ENCODE data around the gene CNGA1. TPM values are rescaled to one million over a fixed set of nuclear protein-coding genes. Genes with fewer than 3 reads are reported as not detected.

Gene CNGA1
- total and polyA plus RNA-seq, 2 donors (not counting 3 experiments of a cell fraction or from before 2014, with no cell fraction given): not detected

DNA sequence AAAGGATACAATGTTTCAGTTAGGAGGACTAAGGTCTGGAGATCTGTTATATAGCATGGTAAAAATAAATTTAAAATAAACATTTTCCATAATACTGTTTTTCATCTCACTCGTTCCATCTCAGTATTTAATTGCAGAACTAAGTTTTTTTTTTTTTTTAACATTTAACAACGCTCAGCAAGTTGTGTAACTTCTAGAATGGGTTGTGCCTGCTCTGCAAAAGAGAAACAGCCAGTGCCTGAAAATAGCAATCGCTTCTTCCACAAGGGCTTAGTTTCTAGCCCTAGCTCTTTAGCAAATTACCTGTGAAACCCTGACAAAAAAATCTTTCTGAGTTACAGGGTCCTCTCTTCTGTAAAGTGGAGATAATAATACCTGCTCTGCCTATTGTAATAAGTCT is 41.9 kb downstream of the CNGA1 start:
- H2AFZ ChIP-seq (ENCODE audit: low read depth, low read length): no peak overlapping the region
- no peaks in the 10 kb centered on the region for H3K79me2 ChIP-seq (ENCODE audit: control insufficient read depth, insufficient read depth, low read length)
- POLR2A ChIA-PET: no interaction called here
- TF ChIP-seq, protein P1, sequence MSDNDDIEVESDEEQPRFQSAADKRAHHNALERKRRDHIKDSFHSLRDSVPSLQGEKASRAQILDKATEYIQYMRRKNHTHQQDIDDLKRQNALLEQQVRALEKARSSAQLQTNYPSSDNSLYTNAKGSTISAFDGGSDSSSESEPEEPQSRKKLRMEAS (IDR thresholded peaks at IDR 0.05; ENCODE audit: insufficient read depth, insufficient read length): no peak
- TF ChIP-seq JUN (IDR thresholded peaks at IDR 0.05; ENCODE audit: borderline replicate concordance, insufficient read depth, insufficient read length, low read depth) (no peak), EZH2 (IDR thresholded peaks at IDR 0.05; ENCODE audit: borderline replicate concordance, low read depth, low read length, severe bottlenecking) (no peak), MYC (IDR thresholded peaks at IDR 0.05; ENCODE audit: low read depth, low read length) (no peak)
- CTCF ChIA-PET: no interaction called here
- no peak overlapping the region for H3K9ac ChIP-seq (replicated peaks; ENCODE audit: extremely low read depth, insufficient read depth, low read length)
- H3K36me3 ChIP-seq (ENCODE audit: control insufficient read depth in 2 of 2, extremely low read depth in 1 of 2, insufficient read depth in 2 of 2, low read length in 2 of 2): no peaks in the 10 kb centered on the region
- dilution Hi-C loops (cut with MboI; ENCODE audit: extremely low pct_ligation_motif_present, low sequenced_read_pairs) (no loop called here), intact Hi-C loops (cut with micrococcal nuclease) (no loop called here)
- no peaks in the 10 kb centered on the region for H3K9me3 ChIP-seq (replicated peaks; ENCODE audit: control insufficient read depth, insufficient read depth, low read length)
- BruUV-seq (replicated peaks): no TSS peak
- H3K4me1 ChIP-seq (ENCODE audit: control insufficient read depth, extremely low read depth, insufficient read depth, low read length): no peaks in the 10 kb centered on the region
- H3K27ac ChIP-seq (ENCODE audit: insufficient read depth, low read depth, low read length): no peak overlapping the region
- no peak overlapping the region for H3K4me3 ChIP-seq (replicated peaks in 1 of 3; ENCODE audit: insufficient read depth in 1 of 3, low read depth in 1 of 3, low read length in 3 of 3)
- no peaks in the 10 kb centered on the region for H4K20me1 ChIP-seq (replicated peaks; ENCODE audit: control insufficient read depth, extremely low read depth, insufficient read depth, low read length)
- DNase-seq (ENCODE audit: low read depth, low spot score) (no peak), FAIRE-seq (no peak)
- no peaks in the 10 kb centered on the region for H3K9me1 ChIP-seq (replicated peaks; ENCODE audit: control insufficient read depth, extremely low read depth, insufficient read depth, low read length)
- no peaks in the 10 kb centered on the region for H3K27me3 ChIP-seq (ENCODE audit: control insufficient read depth in 2 of 2, insufficient read depth in 2 of 2, low read length in 2 of 2)
- H3K4me2 ChIP-seq (ENCODE audit: insufficient read depth, low read length): no peak overlapping the region

GRCh38 chr4:47972721-47973120 is 43.8 kb downstream of the CNGA1 start:
- intact Hi-C loops (cut with micrococcal nuclease): no loop called here

More at GRCh38 chr4:47972721-47973120, 43.8 kb downstream of the CNGA1 start:
- no peaks in the 10 kb centered on the region for H3K79me2 ChIP-seq (ENCODE audit: control insufficient read depth, insufficient read depth, low read length)
- no peaks in the 10 kb centered on the region for H4K20me1 ChIP-seq (replicated peaks; ENCODE audit: control insufficient read depth, extremely low read depth, insufficient read depth, low read length)
- no peaks in the 10 kb centered on the region for H3K4me1 ChIP-seq (ENCODE audit: control insufficient read depth, extremely low read depth, insufficient read depth, low read length)
- H3K9me1 ChIP-seq (replicated peaks; ENCODE audit: control insufficient read depth, extremely low read depth, insufficient read depth, low read length): no peaks in the 10 kb centered on the region
- ChIA-PET POLR2A (no interaction called here), CTCF (no interaction called here)
- no peak for FAIRE-seq
- H3K9me3 ChIP-seq (replicated peaks; ENCODE audit: control insufficient read depth, insufficient read depth, low read length): no peaks in the 10 kb centered on the region
- no peak overlapping the region for H3K9ac ChIP-seq (replicated peaks; ENCODE audit: extremely low read depth, insufficient read depth, low read length)
- no peak overlapping the region for H3K4me3 ChIP-seq (replicated peaks in 1 of 3; ENCODE audit: insufficient read depth in 1 of 3, low read depth in 1 of 3, low read length in 3 of 3)
- no peak for DNase-seq (ENCODE audit: low read depth, low spot score)
- dilution Hi-C loops (cut with MboI; ENCODE audit: extremely low pct_ligation_motif_present, low sequenced_read_pairs): no loop called here
- no TSS peak for BruUV-seq (replicated peaks)
- TF ChIP-seq, protein P2, sequence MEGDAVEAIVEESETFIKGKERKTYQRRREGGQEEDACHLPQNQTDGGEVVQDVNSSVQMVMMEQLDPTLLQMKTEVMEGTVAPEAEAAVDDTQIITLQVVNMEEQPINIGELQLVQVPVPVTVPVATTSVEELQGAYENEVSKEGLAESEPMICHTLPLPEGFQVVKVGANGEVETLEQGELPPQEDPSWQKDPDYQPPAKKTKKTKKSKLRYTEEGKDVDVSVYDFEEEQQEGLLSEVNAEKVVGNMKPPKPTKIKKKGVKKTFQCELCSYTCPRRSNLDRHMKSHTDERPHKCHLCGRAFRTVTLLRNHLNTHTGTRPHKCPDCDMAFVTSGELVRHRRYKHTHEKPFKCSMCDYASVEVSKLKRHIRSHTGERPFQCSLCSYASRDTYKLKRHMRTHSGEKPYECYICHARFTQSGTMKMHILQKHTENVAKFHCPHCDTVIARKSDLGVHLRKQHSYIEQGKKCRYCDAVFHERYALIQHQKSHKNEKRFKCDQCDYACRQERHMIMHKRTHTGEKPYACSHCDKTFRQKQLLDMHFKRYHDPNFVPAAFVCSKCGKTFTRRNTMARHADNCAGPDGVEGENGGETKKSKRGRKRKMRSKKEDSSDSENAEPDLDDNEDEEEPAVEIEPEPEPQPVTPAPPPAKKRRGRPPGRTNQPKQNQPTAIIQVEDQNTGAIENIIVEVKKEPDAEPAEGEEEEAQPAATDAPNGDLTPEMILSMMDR (IDR thresholded peaks at IDR 0.05; ENCODE audit: extremely low read depth in 1 of 2, insufficient read depth in 1 of 2, low read depth in 1 of 2, low read length in 2 of 2): no peak
- TF ChIP-seq, protein P1 (IDR thresholded peaks at IDR 0.05; ENCODE audit: insufficient read depth, insufficient read length): no peak
- TF ChIP-seq EZH2 (IDR thresholded peaks at IDR 0.05; ENCODE audit: borderline replicate concordance, low read depth, low read length, severe bottlenecking): no peak
- no peak for TF ChIP-seq FOS (IDR thresholded peaks at IDR 0.05; ENCODE audit: borderline replicate concordance, insufficient read depth, low read length)
- TF ChIP-seq POLR2A (IDR thresholded peaks at IDR 0.05; ENCODE audit: low read depth, low read length): no peak
- TF ChIP-seq MYC (IDR thresholded peaks at IDR 0.05; ENCODE audit: low read depth, low read length): no peak
- no peak for TF ChIP-seq POLR2AphosphoS5 (IDR thresholded peaks at IDR 0.05; ENCODE audit: insufficient read depth, low read depth, low read length)
- no peak for TF ChIP-seq GATA2 (IDR thresholded peaks at IDR 0.05; ENCODE audit: insufficient read depth, insufficient read length, low read depth, low read length)
- no peak for TF ChIP-seq JUN (IDR thresholded peaks at IDR 0.05; ENCODE audit: borderline replicate concordance, insufficient read depth, insufficient read length, low read depth)
- no peak overlapping the region for H3K4me2 ChIP-seq (ENCODE audit: insufficient read depth, low read length)
- no peak overlapping the region for H2AFZ ChIP-seq (ENCODE audit: low read depth, low read length)
- H3K27ac ChIP-seq (ENCODE audit: insufficient read depth, low read depth, low read length): no peak overlapping the region
- no peaks in the 10 kb centered on the region for H3K36me3 ChIP-seq (ENCODE audit: control insufficient read depth in 2 of 2, extremely low read depth in 1 of 2, insufficient read depth in 2 of 2, low read length in 2 of 2)
- H3K27me3 ChIP-seq (ENCODE audit: control insufficient read depth in 2 of 2, insufficient read depth in 2 of 2, low read length in 2 of 2): no peaks in the 10 kb centered on the region
